AG04450 (cell line): ENCODE data around the gene MID1. TPM values are rescaled to one million over a fixed set of nuclear protein-coding genes. Genes with fewer than 3 reads are reported as not detected.

Experiments
- CTCF ChIA-PET: fragments of 300-600, 350-600 bp; formaldehyde crosslinking; extraction: SDS; loops from one replicate; lab custom pipeline; 2022; ENCODE audit warnings: antibody characterized with exemption, inconsistent platforms; lab: Charles Lee
- POLR2A ChIA-PET: fragments of 350-600 bp; formaldehyde crosslinking; extraction: SDS; loops from one replicate; lab custom pipeline; 2021; ENCODE audit warnings: antibody characterized with exemption, inconsistent platforms; lab: Yijun Ruan, JAX
- DNase-seq: peaks from one replicate; pipeline ENCODE4 v3.0.0-alpha.2; 2011; ENCODE audit warnings: low read depth, low spot score
- H3K27ac ChIP-seq: one replicate; pipeline ENCODE4 v1.5.1; 2012; ENCODE audit warnings: low read depth, low read length, control low read depth
- H3K27me3 ChIP-seq: one replicate; pipeline ENCODE4 v1.6.0; 2012; ENCODE audit warnings: low read length; ENCODE audit not compliant: control insufficient read depth, insufficient read depth
- H3K4me3 ChIP-seq: 2 replicates; pipeline ENCODE4 v1.5.1; 2011; ENCODE audit warnings: mild to moderate bottlenecking, low read depth, low read length, control low read depth
- H3K9me3 ChIP-seq: 2 replicates; pipeline ENCODE4 v1.5.1; 2012; ENCODE audit warnings: low read length; ENCODE audit not compliant: control insufficient read depth, insufficient read depth
- polyA plus RNA-seq: library from polyadenylated mRNA; depleted of rRNA; stranded (reverse); fragments of >200 nt; gene quantifications from 2 replicates; pipeline ENCODE4 v1.2.3, GENCODE V29; 2011
- TF ChIP-seq, protein P1 (sequence below): IDR thresholded peaks from 2 replicates; pipeline ENCODE4 v1.5.1; 2011; ENCODE audit warnings: low read depth, low read length, control low read depth, inconsistent platforms

The MID1 gene
- polyA plus RNA-seq, 1 experiment = 37.5 TPM

DNA sequence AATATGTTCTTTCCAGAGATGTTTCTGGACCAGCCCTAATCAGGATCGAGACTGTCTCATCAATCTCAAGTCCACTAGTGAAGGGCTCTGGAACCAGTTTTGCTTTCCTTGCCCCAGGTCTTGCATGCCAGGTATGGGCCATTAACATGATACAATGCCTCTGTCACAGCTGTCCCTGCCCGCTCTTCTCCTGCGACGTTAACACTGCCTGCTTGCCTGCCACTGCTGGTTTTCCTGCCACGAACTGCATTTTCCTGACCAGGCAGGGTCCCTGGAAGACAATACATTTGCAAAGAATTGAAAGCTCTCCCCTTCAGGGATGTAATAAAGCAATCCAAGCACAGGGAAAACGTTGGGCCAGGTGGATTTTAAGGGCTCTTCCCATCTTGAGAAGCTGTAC, 200.3 kb downstream of the MID1 start:
- TF ChIP-seq, protein P1, sequence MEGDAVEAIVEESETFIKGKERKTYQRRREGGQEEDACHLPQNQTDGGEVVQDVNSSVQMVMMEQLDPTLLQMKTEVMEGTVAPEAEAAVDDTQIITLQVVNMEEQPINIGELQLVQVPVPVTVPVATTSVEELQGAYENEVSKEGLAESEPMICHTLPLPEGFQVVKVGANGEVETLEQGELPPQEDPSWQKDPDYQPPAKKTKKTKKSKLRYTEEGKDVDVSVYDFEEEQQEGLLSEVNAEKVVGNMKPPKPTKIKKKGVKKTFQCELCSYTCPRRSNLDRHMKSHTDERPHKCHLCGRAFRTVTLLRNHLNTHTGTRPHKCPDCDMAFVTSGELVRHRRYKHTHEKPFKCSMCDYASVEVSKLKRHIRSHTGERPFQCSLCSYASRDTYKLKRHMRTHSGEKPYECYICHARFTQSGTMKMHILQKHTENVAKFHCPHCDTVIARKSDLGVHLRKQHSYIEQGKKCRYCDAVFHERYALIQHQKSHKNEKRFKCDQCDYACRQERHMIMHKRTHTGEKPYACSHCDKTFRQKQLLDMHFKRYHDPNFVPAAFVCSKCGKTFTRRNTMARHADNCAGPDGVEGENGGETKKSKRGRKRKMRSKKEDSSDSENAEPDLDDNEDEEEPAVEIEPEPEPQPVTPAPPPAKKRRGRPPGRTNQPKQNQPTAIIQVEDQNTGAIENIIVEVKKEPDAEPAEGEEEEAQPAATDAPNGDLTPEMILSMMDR = no peak
- ChIA-PET CTCF (no interaction called here), POLR2A (no interaction called here)
- Histone ChIP-seq H3K9me3 (no peaks in the 10 kb centered on the region), H3K27me3 (no peaks in the 10 kb centered on the region), H3K27ac (no peak overlapping the region), H3K4me3 (no peak overlapping the region)
- DNase-seq = no peak

DNA sequence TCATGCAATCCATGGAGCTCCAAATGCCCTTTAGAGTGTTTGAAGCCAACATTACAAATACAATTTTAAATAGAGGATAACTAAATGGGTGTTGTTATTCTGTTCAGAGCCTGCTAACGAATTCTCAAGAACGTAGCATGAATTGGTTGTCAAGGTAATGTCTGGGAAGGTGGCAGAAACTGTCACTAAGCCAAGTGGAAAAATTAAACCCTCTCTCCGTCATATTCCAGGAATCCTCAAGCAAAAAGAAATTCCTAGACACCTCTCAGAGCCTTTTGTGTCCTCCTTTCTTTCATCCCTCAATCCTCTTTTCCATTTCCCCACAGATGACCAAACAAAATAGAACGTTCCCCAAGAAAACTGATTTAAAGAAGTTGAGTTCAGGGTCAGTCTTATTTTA, 204.0 kb downstream of the MID1 start:
- ChIA-PET CTCF (no interaction called here), POLR2A (no interaction called here)
- no peak overlapping the region for H3K4me3 ChIP-seq
- no peak overlapping the region for H3K27ac ChIP-seq
- no peak for DNase-seq
- H3K27me3 ChIP-seq = no peaks in the 10 kb centered on the region
- no peaks in the 10 kb centered on the region for H3K9me3 ChIP-seq
- TF ChIP-seq, protein P1 = no peak

DNA sequence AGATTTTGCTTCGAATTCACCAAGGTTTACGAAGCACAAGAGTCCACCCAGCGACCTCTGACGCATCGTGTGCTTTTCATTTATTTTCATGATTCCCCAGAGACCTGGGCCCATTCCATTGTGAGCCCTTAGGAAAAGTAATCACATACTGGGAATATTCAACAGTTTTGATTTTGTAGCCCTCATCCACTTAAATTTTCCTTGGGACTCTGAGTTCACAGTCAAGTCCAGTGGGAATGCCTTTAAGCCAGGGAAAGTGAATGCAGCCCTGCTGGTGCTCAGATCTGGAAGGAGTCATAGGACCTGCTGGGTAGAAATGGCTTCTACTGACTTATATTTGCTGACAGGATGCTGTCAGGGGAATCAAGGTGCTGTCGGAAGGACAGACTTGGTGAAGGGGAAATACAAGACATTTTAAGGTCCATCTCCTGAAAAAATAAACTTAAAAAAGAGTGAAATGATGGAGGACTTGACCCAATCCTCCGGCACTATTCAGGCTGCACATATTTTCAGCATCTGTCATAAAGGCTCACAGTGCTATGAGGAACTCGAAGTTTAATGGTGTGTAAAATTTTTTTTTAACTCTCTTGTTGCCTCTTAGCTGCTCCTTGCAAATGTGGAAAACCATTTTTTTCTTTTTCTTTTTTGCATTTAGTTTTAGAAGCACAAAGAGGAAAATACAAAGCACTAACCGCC, 204.9 kb downstream of the MID1 start:
- peak; percentile 10 for DNase-seq
- H3K9me3 ChIP-seq = no peaks in the 10 kb centered on the region
- ChIA-PET POLR2A (interaction anchor here (0.5 kb wide), 1 partner anchor 20 kb away, joined by 4 read pairs; no protein-coding TSS in a partner anchor), CTCF (no interaction called here)
- H3K27ac ChIP-seq = peak overlapping the region; percentile 47
- TF ChIP-seq, protein P1 = no peak
- H3K27me3 ChIP-seq = no peaks in the 10 kb centered on the region
- H3K4me3 ChIP-seq = no peak overlapping the region

DNA sequence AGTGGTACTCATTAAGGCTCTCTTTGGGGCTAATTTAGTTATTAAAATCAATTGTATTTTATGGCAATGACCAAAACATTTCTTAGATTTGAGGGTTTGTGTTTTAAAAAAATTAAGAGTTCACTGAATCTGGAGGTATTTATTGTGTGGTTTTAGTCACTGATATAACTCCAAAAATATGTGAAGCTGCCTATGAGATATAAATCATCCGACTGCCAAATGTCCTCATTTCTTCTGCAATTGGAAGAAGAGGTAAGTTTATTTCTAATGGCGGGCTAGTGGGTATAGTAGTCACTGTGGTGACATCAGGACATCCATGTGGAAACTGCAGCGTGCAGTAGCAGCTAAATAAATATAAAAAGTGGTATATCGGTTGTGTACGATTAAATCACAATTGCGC, 205.5 kb downstream of the MID1 start:
- no peak for DNase-seq
- CTCF ChIA-PET = no interaction called here

More for the DNA sequence above, 205.5 kb downstream of the MID1 start:
- H3K27ac ChIP-seq = no peak overlapping the region
- POLR2A ChIA-PET = interaction anchor here (0.5 kb wide), 1 partner anchor 21 kb away, joined by 4 read pairs; no protein-coding TSS in a partner anchor
- no peak overlapping the region for H3K4me3 ChIP-seq
- H3K27me3 ChIP-seq = no peaks in the 10 kb centered on the region
- no peaks in the 10 kb centered on the region for H3K9me3 ChIP-seq
- TF ChIP-seq, protein P1 = no peak
